Measurements from ENCODE around the gene TRIM66.

GRCh38 chr11:8709777-8710176 is 27.3 kb upstream of the TRIM66 start:
- TF ChIP-seq EZH2 (IDR thresholded peaks at IDR 0.05; ENCODE audit: insufficient read depth, poor library complexity, severe bottlenecking): no peak
- TF ChIP-seq EZH2phosphoT487 (IDR thresholded peaks at IDR 0.05; ENCODE audit: insufficient read depth, low read depth): no peak
